Superior temporal gyrus (tissue), 1 donor: Measurements from ENCODE around the gene NPAS3.

Source experiments
- DNase-seq: peaks from one replicate; pipeline ENCODE4 v3.0.0-alpha.2; 2016; ENCODE audit errors: extremely low spot score

Gene NPAS3

DNA sequence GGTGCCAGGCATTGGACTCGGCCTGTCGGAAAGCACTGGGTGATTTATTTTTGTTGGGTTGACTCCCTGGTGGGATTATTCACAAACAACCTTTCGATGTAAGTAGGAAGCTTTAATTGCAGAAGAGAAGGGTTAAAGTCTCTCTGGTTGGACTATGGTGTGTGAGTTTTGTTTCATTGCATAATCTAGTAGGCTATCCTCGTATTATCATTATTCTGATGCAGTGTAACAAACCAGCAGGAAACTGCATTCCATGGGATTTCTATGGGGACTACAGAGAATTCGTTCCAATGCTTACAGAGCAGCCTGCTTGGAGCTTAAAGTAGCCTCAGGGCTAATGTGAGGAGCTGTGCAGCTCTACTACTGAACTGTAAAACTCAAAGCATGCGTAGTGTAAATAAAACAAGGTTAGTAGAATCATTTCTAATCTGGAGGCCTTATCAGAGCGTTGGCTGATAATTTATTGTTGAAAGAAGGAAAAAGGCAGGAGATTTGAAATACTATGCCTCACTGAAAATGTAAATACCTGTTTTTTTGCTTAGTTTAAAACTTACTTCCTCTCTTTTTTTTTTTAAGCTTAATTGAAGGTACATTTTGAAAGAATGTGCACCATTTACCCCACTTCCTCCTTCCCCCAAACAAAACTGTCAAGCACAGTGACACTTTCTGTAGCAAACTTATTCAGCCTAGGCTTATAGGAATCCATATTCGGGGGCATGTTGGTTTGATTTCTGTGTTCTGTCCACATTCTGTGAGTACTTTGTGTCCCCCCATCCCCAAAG is 226.7 kb downstream of the NPAS3 start:
- peak; percentile 48 for DNase-seq

DNA sequence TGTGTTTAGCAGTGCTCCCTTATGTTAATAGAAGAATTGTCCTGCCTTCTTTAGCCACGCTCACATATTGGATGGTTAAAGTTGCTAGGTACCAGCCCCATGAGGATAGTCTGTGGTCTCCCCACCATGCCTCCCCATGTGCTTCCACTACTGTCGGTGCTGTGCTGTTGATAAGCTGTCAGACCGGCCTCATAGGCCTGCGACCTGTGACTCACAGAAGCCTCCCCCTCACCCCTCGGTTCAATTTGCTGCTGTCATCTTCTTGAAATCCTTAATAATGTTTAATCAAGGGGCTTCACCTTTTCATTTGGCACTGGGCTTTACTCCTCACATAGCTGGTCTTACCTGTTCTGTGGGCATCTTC is 227.2 kb downstream of the NPAS3 start:
- DNase-seq = no peak

DNA sequence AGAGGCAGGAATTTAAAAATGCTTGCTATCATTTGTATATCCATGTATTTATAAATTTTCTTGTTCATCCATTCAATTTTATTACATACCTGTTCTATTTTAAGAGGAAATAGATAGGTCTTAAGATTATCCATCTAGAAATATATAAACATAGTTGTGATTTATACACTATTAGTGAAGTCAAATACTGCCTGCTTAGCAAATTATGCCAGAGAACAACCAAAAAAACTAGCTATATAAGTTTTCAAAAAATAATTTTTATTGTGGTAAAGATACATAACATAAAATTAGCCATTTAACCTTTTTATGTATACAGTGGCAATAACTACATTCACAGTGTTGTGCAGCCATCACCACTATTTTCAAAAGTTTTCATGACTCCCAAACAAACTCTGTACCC is 237.3 kb downstream of the NPAS3 start:
- no peak for DNase-seq

DNA sequence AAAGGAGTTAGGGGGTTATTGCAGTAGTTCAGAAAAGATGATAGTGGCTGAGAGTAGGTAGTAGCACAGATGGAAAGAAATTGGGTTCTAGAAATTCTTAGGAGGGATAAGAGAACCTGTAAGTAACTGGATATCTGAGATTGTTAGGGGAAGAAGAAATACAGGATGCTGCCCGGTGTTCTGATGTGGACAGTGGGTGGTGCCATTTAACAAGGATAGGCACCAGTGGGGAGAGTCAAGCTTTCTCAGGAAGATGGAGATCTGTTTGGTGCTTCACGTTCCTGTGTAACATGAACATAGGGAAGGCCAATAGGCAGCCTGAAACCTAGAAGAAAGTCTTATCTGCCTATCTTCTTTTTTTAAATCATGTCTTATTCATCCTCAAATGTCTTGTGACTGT is 245.9 kb downstream of the NPAS3 start:
- no peak for DNase-seq

DNA sequence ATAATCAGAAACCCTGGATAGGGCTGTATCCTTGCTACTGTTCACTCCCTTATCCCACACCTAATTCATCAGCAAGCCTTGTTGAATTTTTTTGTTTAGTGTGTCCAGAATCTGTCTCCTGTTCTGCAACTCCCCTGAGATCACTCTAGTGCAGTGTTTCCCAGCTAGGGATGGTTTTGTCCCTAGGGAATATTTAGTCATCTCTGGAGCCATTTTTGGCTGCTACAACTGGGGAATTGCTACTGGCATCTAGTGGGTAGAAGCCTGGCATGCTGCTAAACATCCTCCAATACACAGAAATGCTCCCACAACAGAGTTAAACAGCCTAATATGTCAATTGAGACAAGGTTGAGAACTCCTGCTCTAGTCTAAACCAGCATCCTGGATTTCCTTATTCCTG is 248.0 kb downstream of the NPAS3 start:
- DNase-seq = no peak

DNA sequence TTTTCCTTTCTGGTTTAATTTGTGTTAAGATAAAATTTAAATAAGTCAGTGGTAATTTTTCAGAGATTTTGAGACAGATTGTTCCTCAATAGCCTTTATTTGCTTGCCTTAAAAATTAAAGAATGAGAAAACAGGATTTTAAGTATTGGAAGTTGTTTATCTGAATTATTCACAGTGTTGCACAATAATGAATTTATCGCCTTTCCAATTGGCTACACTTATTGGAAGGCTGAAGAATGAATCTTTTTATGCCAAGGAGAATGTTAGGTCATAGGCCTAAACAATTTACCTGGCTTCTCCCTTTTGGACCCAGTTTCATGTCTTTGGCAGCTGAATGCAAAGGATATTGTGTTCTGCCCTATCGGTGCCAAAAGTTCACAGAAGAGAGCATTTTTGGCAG is 250.2 kb downstream of the NPAS3 start:
- DNase-seq = no peak

DNA sequence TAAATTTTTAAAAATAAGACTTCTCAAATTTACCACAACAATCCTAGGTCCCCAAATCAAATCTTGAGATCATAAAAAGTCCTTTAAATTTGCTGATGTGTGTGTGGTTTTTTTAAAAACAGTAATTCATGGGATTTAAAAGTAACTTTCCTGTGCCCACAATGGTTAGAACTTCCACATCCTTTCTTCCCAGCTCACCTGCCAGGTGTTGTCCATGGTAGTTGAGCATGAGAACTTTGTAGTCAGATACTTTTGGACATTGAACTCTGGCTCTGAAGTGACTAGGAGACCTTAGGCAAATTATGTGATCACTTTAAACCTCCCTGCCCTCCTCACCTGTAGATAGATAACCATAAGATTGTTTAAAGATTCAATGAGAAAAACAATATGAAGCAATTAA is 253.2 kb downstream of the NPAS3 start:
- DNase-seq = no peak

DNA sequence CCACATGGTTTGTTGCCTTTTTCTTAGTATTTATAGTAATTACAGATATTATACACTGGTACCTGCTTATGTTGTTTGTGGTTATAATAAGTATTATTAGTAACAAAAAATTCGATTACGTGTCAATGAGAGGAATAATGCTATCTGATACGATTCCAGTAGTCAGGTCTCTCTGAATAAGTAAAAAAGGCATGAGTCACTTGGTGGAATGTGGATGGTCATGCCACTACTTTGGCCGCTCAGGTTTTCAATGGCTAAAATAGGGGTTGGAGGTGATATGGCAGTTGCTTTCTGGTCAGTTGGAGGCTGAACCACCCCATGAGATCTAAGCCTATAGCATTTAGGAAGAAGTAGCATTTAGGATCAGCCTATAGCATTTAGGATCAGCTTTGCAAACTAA is 255.9 kb downstream of the NPAS3 start:
- DNase-seq = no peak

DNA sequence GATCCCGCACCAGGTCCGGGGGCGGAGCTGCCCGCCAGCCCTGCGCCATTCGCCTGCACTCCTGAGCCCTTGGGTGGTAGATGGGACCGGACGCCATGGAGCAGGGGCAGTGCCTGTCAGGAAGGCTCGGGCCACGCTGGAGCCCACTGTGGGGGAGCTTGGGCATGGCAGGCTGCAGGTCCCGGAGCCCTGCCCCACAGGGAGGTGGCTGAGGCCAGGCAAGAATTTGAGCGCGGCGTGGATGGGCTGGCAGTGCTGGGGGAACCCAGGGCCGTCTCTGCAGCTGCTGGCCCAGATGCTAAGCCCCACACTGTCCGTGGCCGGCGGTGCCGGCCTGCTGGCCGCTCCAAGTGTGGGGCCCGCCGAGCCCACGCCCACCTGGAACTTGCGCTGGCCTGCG is 260.0 kb downstream of the NPAS3 start:
- DNase-seq = no peak

DNA sequence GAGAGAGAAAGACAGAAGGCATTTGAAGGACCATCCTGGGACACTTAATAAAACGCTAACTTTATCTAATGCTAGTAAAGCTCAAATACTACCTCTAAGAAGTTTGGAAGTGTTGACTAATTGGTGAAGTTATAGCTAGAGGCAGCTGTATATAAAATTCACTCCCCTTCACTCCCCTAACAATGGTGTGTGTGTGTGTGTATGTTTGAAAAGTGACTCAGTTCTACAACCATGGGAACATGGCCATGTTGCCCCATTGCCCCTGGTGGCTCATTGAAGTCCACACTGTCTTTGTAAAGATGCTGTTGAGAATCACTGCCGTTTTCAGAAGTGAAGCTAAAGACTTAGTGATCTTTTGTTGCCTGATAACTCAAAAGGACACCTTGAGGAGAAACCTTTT is 262.4 kb downstream of the NPAS3 start:
- no peak for DNase-seq

DNA sequence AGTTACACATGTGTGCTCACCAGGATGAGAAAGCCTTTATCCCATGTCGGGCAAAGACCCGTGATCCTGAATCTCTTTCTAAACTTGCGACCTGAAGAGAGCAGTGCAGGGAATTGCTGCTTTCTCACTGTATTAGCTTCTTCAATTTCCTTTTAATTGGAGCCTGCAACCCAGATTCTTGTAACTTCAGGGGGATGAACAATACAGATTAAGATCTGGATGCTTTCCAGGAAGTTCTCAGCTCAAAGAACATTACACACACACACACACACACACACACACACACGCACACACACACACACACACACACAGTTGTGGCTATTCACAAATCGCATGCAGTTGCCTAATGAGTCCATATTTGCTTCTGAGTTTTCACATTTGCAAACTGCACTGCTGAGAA is 268.3 kb downstream of the NPAS3 start:
- no peak for DNase-seq

DNA sequence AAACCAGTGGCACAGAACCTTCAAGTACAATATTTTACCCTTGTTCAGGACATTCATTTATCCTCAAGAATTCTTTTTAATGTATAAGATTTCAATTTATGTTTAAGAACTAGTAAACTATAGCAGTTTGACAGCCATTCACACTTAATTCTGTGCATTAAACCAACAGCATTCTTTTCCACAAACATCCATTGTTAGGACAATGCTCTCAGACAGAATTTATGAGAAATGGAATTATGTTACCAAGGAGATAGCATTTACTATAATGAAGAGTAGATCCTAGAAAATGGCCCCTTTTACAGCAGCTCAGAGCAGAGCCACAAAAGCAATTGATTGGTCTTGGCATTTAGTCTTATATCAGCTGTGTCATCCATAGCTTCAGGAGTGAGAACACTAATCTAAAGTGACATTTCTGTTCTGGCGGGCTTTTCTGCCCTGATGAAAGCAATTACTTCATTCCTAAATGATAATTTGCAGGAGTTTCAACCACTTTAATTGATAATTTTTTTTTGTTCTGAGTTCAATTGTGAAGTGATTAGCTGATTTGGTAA is 268.9 kb downstream of the NPAS3 start:
- no peak for DNase-seq

DNA sequence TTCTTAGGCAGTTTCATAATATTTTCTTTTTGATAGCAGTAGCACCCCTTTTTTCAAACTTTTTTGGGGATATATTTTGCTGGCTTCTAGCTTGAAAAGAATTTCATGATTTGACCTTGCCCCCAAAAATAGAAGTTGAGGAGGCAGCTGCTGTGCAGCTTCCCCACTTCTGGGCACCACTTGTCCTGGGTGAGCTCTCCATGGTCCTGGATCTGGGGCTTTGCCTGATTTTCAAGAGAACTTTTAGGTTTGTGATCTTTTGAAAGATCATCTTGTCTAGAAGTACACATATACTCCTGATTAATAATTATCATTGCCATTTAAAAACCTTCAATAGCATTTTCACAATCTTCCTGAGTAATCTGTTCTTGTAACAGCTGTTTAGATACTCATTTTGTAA is 271.6 kb downstream of the NPAS3 start:
- DNase-seq = no peak

DNA sequence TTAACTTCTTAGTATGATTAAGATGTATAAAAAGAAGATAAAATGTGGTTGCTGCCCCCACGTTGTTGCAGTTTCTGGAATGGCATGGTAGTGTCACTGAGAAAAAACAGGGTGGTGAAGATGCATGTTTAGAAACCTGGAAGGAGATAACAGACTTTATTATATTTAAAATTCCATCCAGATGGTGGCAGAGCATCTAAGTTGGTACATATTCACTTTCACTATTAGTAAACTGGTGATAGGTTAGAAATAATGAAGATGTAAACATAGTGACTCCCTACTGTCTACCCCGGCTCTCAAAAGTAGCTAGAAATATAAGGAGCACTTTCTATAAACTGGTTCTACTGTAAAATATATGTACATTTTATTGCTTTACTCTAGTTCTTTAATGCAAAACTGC is 279.3 kb downstream of the NPAS3 start:
- DNase-seq = no peak

DNA sequence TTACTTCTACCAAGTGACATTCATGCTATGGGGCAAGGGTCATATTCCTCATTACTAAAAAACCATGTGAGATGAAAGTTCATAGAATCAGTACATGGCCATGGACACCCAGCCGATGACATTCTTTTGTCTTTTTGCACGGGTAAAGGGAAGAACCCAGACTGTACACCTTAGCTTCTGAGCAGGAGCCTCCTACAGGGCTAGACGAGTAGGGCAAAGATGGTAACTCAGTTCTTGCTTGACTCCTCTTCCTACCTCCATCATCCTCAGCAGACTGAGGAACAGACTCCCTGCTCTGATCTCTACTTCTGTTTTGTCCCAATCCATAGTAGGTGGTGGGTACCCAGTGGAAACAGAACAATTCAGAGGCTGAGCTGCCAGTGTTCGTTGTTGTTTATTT is 281.3 kb downstream of the NPAS3 start:
- no peak for DNase-seq

DNA sequence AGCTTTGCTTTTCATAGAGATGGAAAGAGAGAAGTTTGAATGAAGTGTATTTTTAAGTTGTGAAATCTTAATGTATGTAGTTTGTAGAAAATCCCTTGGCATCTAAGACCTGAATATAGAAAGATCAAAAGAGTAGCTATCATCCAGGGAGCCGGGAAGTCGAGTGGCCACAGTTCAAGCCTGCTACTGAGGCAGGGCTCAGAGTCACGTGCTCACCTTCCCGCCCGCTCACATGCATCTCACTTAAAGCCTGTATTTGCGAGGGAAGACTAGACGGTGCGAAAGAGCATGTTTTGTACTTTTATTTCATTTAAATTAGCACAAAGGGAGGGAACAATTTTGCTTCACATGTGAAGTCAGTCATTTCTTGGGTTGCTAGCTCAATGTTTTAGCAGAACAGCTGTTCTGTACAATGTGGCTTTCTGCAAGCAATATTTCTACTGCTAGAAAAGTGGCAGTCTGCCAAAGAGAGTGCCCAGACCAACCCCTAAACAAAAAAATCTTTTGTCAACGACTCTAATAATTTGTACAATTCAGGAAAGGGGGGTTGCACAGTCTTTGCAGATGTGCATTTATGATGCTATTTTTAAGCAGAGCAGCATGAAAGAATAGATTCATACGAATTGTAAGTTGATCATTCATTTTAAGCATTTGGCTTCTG is 290.7 kb downstream of the NPAS3 start:
- peak; percentile 98 for DNase-seq

DNA sequence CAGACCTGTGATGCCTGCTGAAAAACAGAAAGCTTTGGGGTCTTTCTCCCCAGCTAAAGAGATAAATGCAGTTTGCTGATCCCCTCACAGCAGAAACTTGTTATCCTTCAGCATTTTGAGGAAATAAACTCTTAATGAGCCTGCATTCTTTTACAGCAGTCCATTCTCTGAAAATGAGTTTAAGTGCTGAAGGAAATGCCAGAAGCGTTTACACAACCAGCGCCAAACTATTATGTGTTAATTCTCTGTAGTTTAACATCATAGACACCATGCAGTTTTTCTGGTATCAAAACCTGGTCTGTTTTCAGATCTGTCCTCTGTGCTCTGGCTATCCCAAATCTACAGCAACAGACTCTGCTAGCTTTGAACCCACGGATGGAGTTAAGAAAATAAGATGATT is 291.3 kb downstream of the NPAS3 start:
- no peak for DNase-seq

DNA sequence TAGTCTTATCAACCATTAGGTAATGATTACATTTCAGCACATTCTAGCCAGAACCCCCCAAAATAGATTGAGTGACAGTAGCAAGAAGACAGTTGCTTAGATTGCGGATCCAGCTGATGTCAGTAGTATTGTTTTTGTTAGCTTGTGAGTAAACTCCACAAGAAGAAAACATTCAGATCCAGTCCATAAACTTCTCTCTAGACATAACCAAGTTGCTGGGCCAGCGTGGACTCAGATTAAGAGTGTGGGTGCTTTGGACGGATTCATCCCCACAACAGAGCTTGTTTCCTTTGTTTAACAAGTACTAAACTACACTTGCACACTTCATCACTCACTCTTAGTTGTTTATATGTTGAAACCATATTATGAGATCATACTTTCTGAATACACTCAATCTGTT is 293.4 kb downstream of the NPAS3 start:
- DNase-seq = peak; percentile 14

DNA sequence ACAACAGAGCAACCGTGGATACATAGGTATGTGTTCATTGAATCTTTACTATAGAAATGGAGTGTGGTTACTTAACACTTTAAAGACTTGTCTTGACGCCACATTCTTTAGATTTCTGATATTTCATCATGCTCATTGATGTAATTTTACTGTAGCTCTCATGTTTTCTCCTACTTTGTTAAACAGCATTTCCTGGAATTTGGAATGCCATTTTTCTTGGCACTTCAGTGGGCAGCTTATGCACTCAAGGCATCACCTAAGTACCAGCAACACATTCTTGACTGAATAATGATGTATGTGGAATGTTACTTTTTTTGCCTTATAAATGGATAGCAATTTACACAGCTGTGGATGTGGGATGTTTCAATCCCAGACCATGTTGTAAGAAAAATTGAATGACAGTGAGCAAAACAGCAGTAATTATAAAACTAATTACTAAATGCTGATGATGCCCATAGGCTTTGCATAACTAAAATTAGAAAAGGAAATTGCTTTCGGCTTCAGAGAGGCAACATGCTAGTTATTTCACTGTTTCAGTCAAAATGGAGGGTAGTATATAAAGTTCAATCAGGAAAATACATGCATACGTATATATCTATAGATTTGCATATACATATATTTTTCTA is 298.5 kb downstream of the NPAS3 start:
- DNase-seq = no peak

DNA sequence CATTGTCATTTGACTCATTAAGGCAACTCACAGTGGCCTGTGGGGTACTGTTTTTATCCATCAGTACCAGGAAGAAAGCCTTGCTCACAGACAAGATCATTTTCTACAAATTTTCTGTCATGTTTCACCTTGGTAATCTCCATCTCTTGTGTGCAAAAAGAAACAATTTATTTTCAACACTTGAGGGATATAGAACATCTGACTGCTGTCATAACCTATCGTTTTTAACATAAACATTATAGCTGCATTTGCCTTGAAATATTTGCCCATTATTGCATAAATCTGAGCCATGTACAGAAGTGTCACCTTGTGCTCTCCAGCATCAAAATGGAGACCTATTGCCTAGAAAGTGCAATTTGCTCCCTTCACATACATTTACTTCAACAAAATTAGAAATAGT is 300.8 kb downstream of the NPAS3 start:
- DNase-seq = no peak

DNA sequence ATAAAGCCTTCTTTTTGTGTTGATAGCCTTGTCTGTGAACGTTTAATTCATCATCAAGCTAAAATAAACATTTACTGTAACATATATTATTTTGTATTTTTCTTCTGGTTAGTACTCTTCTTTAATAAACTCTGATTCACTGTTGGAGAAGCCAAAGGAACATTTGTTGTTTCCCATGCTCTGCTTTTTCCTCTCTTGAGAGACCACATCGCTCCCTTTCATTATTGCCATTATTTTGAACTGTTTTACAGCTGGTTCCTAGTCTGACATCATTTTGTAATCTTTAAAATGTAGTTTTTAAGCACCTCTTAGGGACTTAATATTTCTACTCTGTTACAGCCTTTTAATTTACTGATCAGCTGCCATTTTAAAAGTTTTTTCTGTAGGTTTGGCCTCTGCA is 301.8 kb downstream of the NPAS3 start:
- no peak for DNase-seq

DNA sequence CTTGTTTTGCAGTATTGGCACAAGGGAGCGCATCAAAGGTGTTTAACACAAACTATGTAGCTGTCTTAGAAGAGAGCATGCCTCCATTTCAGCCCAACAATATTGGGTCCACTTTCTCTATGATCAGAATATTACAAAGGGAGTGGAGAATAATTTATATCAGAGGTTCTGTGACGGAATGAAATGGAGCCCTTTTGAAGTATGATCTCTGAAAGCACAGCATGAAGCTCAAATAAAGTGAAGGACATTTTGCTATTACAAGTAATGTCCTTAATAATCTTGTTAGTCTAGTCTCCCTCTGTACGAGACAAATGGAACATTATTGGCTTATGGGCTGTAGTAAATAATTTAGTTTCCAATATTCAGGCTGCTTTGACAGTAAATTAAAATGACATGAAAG is 302.7 kb downstream of the NPAS3 start:
- DNase-seq = no peak

DNA sequence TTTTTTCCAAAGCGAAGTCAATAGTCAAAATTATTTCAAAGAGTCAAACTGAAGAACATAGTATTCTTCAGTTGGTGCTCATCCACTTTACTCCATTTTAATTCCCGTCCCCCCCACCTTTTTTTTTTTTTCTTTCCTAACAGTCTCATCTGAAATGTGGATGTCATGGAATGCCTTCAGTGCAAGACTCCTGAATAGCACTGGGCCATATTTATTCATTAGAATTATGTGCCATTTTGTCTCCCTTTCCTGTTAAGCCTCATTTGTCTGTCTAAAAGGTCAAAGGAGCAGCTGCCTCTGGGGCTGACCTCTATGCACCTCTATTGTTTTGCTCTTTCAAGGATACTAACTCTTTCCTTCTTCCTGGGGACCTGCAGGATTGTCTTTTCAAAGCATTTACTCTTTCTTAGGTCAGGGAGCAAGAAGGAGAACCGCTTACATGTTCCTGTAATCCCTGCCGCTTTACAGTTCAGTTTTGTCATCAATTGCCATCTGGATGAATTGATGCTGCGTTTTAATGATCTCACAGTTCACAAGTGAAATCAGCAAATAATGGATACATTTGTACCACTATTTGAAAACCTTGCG is 310.6 kb downstream of the NPAS3 start:
- DNase-seq = no peak
